Epithelial cell of proximal tubule (primary cell): ENCODE measurements around the gene ANXA2R. TPM values are rescaled to one million over a fixed set of nuclear protein-coding genes. Genes with fewer than 3 reads are reported as not detected.
"Not testable (repeated sequence)": the region's sequence is repeated elsewhere in the genome, so short reads cannot be mapped to it uniquely, and the experiment has no call there.

Experiments
- DNase-seq: peaks from one replicate; pipeline ENCODE4 v3.0.0-alpha.2; 2011; ENCODE audit warnings: low read depth
- H3K4me3 ChIP-seq: 2 replicates; pipeline ENCODE4 v1.5.1; 2011; ENCODE audit warnings: low read depth, mild to moderate bottlenecking, low read length
- total RNA-seq: library from RNA; depleted of rRNA; stranded (reverse); fragments of >200 nt; gene quantifications from 2 replicates; pipeline ENCODE4 v1.2.3, GENCODE V29; 2015
- TF ChIP-seq, protein P1 (sequence below): conservative IDR thresholded peaks from 2 replicates; pipeline ENCODE4 v1.5.1; 2012; ENCODE audit warnings: low read depth, mild to moderate bottlenecking, low read length

The ANXA2R gene
- total RNA-seq, 1 donor from 2014 or later: 0.35 TPM

DNA sequence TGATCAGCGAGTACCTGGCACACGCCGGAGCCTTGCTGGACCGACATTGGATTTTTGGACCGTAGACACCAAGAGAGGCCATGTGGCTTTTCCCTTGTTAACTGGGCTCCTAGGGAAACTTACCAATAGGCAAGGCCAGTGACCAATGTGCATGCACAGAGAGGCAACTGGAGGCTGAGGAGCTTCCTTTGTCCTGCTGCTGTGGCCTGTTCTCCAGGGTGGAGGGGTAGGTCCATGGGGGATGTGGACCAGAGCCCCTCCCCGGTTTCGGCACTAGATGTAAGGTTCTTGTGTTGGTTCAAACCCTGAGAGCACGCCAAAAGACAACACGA, 34.8 kb upstream of the ANXA2R start:
- TF ChIP-seq, protein P1, sequence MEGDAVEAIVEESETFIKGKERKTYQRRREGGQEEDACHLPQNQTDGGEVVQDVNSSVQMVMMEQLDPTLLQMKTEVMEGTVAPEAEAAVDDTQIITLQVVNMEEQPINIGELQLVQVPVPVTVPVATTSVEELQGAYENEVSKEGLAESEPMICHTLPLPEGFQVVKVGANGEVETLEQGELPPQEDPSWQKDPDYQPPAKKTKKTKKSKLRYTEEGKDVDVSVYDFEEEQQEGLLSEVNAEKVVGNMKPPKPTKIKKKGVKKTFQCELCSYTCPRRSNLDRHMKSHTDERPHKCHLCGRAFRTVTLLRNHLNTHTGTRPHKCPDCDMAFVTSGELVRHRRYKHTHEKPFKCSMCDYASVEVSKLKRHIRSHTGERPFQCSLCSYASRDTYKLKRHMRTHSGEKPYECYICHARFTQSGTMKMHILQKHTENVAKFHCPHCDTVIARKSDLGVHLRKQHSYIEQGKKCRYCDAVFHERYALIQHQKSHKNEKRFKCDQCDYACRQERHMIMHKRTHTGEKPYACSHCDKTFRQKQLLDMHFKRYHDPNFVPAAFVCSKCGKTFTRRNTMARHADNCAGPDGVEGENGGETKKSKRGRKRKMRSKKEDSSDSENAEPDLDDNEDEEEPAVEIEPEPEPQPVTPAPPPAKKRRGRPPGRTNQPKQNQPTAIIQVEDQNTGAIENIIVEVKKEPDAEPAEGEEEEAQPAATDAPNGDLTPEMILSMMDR: no peak
- no peak overlapping the region for H3K4me3 ChIP-seq
- DNase-seq: no peak

DNA sequence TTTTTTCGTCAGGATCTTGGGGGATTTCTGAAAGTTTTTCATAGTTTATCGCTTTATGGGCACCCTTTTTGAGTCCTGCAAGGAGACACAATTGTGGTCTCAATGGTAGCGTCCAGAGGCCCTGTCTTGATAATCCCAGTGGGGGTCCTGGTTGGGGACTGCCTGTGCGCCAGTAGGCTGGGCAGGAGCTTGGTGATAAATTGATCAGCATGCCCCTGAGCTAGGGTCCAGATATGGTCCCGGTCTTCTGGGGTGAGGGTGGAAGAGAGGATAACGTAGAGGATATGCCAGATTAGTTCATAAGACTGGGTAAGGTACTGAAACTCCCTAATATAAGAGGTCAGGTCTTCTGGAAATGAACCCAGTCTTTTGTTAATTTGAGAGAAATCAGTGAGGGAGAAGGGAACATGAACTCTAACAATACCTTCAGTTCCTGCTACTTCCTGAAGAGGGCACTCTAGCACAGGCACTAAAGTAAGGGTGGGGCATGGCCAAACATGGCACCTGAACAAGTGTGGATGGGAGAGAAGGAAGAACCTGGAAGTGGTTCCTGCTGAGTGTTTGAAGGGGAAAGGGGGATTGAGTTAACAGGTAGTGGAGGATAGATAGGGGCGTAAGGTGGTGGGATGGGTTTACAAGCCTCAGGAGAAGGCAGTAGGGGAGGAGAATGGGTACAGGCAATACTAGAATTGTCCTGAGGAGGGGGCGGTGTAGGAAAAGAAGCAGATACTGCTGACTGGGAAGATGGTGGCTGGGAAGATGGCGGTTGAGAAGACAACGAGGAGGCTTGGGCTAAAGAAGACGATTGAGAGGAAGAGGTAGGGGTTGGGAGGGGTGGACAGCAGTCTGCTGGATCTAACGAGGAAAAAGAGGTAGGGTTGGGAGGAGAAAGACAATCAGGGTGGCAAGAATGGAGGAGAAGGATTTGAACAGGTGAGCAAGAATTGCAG, 33.8 kb upstream of the ANXA2R start:
- no peak overlapping the region for H3K4me3 ChIP-seq
- no peak for DNase-seq
- TF ChIP-seq, protein P1: peak; percentile 69

DNA sequence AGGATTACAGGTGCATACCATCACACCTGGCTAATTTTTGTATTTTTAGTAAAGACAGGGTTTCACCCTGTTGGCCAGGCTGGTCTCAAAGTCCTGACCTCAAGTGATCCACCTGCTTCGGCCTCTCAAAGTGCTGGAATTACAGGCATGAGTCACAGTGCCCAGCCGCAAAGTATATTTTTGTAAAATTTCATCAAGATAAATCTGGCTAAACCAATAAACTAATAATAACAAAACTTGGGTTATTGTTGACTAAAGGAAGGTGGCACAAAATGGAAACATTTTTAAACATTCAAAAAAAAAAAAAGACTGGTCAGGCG, 29.2 kb upstream of the ANXA2R start:
- DNase-seq: not testable (repeated sequence)
- H3K4me3 ChIP-seq: peak overlapping the region; percentile 90

DNA sequence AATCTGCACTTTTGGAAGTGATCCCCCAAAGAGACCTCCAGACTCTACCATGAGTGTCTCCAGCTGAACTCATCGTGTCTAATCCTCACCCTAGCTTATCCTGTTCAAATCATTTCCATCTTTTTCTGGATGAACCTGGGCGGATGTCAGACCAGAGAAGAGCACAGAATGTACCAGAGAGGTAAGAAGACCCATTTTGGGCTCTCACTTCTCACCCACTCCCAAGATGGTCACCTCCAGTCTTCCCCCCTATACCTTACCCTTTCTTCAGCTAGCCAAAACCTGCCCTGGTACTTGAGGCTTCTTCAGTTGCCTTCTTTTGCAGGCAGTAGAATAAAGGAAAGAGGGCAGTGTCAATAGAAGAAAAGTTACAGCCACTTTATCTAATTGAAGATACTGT, 27.9 kb upstream of the ANXA2R start:
- DNase-seq: no peak
- TF ChIP-seq, protein P1: no peak
- peak overlapping the region; percentile 90 for H3K4me3 ChIP-seq

DNA sequence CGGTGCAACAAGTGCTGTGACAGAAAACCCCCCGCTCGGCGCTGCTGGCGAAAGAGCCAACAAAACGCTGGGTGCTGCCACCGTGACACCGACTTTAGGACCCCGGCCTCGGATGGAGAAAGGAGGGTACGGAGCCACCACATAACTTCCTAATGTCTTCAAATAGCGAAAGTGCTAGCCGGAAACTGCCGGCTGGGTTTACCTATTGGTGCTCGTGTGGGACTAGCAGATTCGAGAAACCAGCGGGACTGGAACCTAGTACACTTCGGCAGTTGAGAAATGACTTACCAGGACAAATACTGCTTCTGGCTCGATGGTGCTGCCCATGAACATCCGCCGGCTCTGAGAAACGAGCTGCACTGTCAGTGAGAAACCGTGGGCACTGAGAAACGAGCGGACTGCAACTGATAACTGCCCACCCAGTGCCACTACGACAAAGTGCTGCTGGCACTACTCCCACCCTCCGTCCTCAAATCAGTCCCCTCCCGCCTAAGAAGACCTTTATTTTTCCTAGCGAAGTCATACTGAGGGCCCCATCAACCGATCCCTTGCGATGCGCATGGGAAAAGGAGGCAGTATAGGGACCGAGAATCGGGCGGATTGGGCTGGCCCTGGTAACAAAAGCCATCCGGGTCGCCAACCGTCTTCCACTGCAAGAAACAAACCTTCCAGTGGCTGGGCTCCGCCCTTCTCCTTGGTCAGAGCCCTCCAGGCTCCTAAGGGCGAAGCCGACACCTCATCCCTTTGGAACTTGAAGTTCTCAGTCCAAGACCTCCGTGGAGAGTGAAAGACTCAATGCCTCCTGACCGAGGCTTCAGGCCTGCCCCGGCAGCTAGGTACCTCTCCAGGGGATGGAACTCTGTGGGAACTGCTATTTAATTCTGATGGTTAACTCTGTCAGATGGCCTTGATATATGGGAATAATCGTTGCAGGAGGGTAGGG, 27.0 kb upstream of the ANXA2R start:
- DNase-seq: no peak
- peak overlapping the region; percentile 90 for H3K4me3 ChIP-seq
- TF ChIP-seq, protein P1: no peak

DNA sequence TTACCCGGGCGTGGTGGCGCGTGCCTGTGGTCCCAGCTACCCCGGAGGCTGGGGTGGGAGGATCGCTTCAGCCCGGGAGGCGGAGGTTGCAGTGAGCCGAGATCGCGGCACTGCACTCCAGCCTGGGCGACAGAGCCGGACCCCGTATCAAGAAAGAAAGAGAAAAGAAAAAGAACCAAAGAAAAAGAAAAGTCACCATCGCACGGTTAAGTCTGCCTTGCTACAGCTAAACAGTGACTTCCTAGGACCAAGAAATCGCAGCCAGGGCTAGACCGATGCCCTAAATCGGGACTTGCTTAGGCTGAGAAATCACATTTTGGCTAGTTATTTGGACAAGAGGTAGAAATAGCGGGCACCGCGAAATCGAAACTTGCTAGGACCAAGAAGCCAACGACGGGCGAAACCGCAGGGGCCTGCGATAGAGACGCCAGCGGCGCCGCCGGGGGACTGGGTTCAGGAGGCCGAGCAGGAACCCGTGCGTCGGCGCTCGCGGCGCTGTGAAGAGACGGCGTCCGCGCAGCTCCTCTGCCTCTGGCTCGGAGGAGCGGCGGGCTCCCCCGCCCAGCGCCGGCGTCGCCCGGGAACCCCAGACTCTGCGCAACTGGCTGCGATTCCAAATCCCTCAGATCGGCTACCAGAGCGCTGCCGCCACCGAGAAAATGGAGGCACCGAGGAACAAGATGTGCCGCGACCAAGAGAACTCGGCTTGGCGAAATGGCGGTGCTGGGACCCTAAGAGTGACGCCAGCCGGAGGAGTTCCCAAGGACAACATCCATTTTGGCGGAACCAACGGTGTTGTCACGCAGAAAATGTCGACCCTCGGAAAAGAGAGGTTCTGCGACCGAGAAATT, 26.1 kb upstream of the ANXA2R start:
- no peak for DNase-seq
- TF ChIP-seq, protein P1: no peak
- H3K4me3 ChIP-seq: peak overlapping the region; percentile 90
